Left lobe of liver (tissue), 2 donors: ENCODE results near the gene NAGS. TPM values are rescaled to one million over a fixed set of nuclear protein-coding genes. Genes with fewer than 3 reads are reported as not detected.
"Not testable (repeated sequence)": the region's sequence is repeated elsewhere in the genome, so short reads cannot be mapped to it uniquely, and the experiment has no call there.

ENCODE experiments used
- ATAC-seq: fragments of 200-7000 bp; cut with Tn5 transposase; one replicate; pipeline ENCODE4 v1.9.1; 2020; ENCODE audit warnings: mild to moderate bottlenecking, moderate library complexity
- DNase-seq: peaks from one replicate; pipeline ENCODE4 v3.0.0-alpha.2; 2020; ENCODE audit warnings: low spot score
- total RNA-seq: library from RNA; stranded (reverse); gene quantifications from one replicate; pipeline ENCODE4 v1.2.1, GENCODE V29; 2021
- donor health status: DM: no; HTN: no; CAD: no; lungs with moderate emphysema.
- donor health status: DM: no; HTN: yes; CAD: no.

NAGS gene
- total RNA-seq, 1 donor from 2014 or later: 51.3 TPM

DNA sequence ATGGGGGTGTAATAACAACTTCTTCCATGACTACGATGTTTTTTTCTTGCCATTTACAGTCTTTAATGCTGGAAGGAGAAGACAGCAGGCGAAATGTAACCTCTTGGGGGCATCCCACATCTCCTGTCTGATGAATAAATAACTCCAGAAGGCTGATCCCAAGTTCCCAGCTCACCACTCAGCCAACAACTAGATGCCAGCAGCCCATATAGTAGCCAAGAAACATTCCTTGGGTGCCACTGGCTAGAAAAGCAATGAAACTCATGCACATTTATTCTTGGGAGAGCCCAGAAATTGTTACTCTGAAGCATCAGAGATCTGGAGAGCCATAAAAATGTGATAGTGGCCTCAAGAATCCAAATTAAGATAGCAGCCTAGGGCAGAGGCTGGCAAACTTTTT is 33.0 kb downstream of the NAGS start:
- no peak for DNase-seq
- no peak for ATAC-seq

DNA sequence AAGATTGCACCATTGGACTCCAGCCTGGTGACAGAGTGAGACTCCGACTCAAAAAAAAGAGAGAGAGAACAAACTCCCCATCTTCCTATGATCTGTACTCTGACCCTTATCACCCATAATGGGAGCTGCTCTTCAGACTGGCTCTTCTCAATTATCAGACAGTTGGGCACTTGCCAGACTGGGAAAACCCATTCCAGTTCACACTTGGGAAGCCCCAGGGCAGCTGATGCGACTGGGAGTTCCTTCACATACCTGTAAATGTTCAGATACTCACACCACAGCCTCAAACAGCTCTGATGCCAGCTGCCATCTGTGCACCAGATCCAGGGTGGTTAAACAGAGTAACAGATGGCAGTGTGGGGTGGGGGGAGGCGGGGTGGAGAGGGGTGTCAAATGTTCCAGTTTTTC is 34.2 kb downstream of the NAGS start:
- ATAC-seq: peak; percentile 71
- DNase-seq: peak; percentile 77

DNA sequence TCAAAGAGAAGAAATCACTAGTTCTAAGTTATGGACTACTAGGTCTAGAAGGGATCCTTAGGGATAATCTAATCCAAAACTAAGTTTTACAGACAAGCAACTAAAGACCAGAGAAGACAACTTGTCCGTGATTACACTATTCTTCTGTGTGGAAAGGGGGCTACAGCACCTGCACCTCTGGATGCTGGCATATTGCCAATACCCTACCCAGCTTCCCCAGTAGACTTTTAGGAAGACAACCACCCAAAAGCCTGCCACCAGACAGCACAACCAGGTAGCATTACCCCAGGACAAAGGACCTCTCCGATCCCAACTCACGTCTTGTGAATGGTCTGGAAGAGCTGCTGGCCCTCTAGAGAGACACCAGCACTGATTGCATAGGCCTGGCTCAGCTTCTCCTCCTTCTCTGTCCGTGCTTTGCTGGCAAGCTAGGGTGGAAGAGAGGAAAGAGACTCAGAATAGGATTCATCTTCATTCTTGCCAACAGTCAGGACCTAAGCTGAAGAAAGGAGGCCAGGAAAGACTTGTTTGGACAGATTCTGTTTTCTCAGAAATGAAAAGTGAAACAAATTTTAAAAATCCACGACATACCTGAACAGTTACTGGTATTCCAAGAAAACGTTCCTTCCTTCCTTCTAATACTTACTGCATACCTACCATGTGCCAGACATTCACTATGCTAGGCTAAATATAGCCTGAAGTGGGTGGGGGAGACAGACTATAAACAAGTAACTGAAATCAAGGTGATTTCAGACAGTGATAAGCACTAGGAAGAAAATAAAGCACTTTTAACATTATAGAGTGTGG is 35.6 kb downstream of the NAGS start:
- ATAC-seq: no peak
- no peak for DNase-seq

DNA sequence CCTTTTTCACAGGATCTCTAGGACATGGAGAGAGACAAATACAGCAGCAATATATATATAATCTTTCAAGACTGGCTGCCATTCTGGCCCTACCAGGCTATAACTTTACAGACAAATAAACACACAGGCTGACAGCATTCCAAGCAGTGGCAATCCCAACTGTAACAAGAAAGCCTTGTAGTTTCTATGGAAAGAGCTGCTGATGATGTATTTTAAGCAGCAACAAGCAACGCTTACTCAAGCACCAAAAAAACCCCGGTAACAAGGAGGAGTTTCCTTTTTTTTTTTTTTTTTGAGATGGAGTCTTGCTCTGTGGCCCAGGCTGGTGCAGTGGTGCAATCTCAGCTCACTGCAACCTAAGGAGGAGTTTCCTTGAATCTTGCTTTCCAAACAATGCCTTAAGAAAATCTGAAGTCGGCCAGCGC is 38.9 kb downstream of the NAGS start:
- ATAC-seq (no peak), DNase-seq (no peak)

DNA sequence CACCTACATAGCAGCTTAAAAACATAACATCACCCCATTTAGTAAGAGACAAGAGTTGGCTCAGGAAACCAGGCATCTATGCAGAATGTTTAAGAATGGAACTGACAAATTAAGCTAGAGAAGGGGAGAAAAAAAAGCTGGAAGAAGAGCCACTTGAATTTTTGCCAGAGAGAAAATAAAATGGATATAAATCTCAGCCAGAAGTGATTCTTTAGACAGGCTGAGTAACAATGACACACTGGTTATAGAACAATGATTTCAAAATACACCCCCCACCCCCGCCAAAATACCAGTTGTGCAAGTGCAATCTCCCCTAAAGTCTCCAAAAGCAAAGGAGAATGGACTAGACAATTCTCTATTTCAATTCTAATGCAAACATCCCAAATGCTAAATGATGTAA is 39.6 kb downstream of the NAGS start:
- no peak for DNase-seq
- no peak for ATAC-seq

DNA sequence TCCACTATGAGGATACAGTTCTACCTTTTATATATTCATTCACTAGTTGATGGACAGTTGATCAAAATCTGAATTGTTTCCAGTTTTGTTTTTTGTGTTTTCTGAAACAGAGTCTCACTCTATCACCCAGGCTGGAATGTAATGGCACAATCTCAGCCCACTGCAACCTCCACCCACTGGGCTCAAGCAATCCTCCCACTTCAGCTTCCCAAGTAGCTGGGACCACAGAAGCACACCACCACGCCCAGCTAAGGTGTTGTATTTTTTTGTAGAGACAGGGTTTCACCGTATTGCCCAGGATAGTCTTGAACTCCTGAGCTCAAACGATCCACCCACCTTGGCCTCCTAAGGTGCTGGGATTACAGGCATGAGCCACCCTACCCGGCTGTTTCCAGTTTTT is 41.1 kb downstream of the NAGS start:
- DNase-seq: no peak
- no peak for ATAC-seq

DNA sequence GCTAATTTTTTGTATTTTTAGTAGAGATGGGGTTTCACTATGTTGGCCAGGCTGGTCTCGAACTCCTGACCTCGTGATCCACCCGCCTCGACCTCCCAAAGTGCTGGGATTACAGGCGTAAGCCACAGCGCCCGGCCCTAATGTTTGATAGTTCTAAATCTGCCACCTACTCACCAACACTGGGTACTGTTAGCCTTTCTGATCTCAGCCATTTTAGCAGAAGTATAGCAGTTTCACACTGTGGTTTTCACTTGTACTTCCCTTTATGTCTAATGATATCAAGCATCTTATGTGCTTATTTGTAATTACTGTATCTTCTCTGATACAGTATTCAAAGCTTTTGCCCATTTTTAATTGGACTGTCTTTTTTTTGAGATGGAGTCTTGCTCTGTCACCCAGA is 42.5 kb downstream of the NAGS start:
- ATAC-seq, DNase-seq: not testable (repeated sequence)

DNA sequence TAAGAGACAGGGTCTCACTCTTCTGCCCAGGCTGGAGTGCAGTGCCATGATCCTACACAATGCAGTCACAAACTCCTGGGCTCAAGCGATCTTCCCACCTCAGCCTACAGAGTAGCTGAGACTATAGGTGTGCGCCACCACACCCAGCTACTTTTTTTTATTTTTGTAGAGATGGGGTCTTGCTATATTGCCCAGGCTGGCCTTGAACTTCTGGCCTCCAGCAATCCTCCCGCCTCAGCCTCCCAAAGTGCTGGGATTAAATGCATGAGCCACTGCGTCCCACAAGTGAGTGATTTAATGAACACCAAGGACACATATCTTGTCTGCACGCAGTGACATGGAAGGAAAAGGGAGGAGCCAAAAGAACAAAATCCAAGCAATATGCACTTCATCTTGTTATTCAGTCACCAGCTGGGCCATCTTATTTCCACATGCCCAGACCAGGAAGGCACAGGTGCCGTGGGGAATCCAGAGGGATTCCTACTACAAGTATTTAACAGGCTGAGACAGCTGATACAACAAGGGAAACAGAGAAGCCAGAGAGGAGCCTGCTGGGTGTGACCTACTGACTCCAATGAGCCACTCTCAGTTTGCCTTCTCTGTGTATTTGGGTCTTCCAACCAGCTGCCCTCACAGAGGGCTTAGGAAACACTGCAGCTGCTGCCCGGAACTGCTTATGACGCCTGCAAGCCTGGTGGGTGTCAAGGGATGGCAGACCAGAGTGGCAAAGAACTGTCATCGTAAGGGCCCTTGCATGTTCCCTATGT is 45.1 kb downstream of the NAGS start:
- ATAC-seq: no peak
- no peak for DNase-seq

DNA sequence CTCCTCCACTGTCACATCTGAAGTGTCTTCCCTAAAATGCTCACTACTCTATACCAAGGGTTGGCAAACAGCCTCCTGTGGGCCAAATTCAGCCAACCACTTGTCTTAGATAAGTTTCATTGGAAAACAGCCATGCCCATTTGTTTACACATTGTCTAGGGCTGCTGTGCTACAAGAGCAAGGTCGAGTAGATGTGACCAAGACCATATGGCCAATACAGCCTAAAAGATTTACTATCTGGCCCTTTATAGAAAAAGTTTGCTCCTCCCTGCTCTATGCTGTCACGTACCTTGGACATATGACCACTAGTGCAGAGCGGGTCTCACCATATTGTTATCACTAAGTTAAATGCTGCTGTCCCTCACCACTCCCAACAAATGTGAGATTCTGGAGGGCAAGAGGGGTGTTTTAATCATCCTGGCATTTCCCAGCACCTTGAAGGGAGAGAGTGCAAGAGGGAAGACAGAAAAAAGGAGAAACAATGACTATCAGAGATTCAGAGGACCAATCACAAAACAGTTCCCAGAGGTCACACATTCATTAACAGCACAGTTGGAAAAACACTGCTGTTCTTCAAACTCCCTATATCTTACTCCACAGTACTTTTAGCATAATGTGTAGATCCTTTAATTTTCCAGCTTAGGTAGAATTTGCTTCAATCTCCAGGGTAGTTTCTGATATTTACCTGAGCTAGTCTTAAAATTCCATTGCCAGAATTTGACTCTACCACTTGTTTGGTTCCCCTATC is 48.9 kb downstream of the NAGS start:
- peak; percentile 89 for ATAC-seq
- no peak for DNase-seq

Other genes with a start within 250 kb of the NAGS start
- gene SOST, start 245.8 kb upstream of the NAGS start, total RNA-seq: not detected
- 79.4 TPM for gene DUSP3, start 225.6 kb upstream of the NAGS start, total RNA-seq
- gene CFAP97D1, start 224.2 kb upstream of the NAGS start, total RNA-seq: not detected
- gene MPP3, start 171.5 kb upstream of the NAGS start, total RNA-seq: 2.0 TPM
- not detected for gene CD300LG, start 157.4 kb upstream of the NAGS start, total RNA-seq
- gene MPP2, start 97.1 kb upstream of the NAGS start, total RNA-seq: 0.10 TPM
- gene PPY, start 62.1 kb upstream of the NAGS start, total RNA-seq: not detected
- not detected for gene PYY, start 50.7 kb upstream of the NAGS start, total RNA-seq
- 14.4 TPM for gene TMEM101, start 10.3 kb downstream of the NAGS start, total RNA-seq
- gene LSM12, start 62.0 kb downstream of the NAGS start, total RNA-seq: 22.6 TPM
- gene G6PC3, start 66.1 kb downstream of the NAGS start, total RNA-seq: 8.9 TPM
- 16.8 TPM for gene HDAC5, start 119.0 kb downstream of the NAGS start, total RNA-seq
- 0.38 TPM for gene HROB, start 137.3 kb downstream of the NAGS start, total RNA-seq
- not detected for gene ASB16, start 166.1 kb downstream of the NAGS start, total RNA-seq
- gene TMUB2, start 182.3 kb downstream of the NAGS start, total RNA-seq: 14.3 TPM
- gene ATXN7L3, start 195.3 kb downstream of the NAGS start, total RNA-seq: 26.6 TPM
- gene UBTF, start 215.1 kb downstream of the NAGS start, total RNA-seq: 34.3 TPM